Subcutaneous adipose tissue (tissue), 4 donors: ENCODE data around the gene STK32C. TPM values are rescaled to one million over a fixed set of nuclear protein-coding genes. Genes with fewer than 3 reads are reported as not detected.

ENCODE experiments used
- total RNA-seq, 4 donors: library from RNA; depleted of rRNA; stranded (reverse); fragments of >200 nt; gene quantifications; one replicate each; pipeline ENCODE4 v1.1.0, GENCODE V29; 2016
- TF ChIP-seq, protein P1 (sequence below): fragments of 450-650 bp; IDR thresholded peaks from one replicate; pipeline ENCODE4 v1.5.1; 2016; ENCODE audit warnings: low read depth, mild to moderate bottlenecking, control low read depth, antibody characterized with exemption, moderate library complexity

The STK32C gene
- total RNA-seq, 4 donors from 2014 or later, result 2.9 to 12.3 (median 10.9) TPM

DNA sequence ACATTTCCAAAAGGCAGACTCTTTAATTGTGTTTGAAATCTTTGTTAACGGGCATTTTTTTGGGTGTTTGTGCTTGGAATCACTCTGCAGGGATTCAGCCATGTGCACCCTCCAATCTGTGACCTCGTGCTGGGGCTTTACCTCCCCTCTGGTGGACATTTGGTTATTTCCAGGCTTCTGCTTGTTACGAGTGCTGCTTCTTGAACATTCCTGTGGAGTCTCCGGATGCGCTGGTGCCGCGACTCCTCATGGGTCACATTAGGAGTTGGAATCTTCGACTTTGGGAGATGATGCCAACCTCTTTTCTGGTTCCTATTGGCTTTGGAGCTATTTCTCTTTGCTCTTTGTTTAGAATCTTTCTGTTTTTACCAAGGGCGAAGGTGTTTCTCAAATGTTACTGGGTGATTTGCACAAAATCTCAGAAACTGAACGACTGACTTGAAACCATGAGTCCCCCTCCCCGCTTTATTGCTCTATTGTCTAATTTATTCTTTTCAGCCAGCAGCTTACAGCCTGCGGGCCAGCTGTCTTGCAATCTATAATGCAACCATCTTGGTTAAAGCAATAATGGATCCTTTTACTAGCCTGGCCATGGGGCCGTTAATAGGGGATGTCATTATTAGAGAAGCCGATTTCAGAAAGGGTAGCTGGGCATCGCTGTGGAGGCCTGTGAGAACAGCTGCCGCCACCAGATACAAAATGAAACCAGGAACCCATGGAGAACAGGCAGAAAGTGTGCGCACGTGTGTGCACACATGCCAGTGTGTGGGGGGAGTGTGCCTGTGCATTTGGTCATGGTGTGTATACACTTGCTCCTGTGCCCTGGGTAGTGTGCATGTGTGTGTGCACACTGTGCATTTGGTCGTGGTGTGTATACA lies 130.9 kb downstream of the STK32C start:
- TF ChIP-seq, protein P1, sequence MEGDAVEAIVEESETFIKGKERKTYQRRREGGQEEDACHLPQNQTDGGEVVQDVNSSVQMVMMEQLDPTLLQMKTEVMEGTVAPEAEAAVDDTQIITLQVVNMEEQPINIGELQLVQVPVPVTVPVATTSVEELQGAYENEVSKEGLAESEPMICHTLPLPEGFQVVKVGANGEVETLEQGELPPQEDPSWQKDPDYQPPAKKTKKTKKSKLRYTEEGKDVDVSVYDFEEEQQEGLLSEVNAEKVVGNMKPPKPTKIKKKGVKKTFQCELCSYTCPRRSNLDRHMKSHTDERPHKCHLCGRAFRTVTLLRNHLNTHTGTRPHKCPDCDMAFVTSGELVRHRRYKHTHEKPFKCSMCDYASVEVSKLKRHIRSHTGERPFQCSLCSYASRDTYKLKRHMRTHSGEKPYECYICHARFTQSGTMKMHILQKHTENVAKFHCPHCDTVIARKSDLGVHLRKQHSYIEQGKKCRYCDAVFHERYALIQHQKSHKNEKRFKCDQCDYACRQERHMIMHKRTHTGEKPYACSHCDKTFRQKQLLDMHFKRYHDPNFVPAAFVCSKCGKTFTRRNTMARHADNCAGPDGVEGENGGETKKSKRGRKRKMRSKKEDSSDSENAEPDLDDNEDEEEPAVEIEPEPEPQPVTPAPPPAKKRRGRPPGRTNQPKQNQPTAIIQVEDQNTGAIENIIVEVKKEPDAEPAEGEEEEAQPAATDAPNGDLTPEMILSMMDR, result no peak

DNA sequence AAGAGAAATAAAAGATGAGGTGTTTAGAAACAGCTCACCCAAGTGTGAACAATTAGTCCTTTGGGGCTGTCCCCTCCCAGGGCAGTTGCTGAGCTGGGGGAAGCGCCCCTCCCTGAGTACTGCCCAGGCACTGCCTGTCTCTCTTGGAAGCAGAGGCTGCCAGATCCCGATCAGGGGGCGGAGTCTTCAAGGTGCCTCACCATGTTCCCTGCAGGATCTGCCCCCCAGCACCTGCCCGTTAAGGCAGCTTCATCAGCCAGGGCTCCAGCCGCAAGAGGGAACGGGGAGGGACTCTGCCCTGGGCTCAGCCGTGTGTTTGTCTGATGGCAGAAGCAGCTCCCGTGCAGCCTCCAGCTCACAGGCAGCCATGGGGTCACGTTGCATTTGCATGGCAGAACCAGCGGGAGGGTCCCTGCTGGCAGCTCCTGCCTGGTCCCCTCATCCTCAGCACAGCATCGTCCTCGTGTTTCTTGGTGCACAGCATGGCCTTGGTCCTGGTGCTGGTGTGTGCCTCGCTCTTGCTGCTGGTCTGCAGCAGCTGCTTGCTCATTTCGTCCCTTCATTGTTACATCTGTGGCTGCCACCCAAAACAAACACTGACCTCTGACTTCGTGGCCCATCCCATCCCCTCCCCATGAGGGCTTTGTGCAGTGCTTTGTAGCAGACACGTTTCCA lies 131.7 kb downstream of the STK32C start:
- TF ChIP-seq, protein P1, result no peak

DNA sequence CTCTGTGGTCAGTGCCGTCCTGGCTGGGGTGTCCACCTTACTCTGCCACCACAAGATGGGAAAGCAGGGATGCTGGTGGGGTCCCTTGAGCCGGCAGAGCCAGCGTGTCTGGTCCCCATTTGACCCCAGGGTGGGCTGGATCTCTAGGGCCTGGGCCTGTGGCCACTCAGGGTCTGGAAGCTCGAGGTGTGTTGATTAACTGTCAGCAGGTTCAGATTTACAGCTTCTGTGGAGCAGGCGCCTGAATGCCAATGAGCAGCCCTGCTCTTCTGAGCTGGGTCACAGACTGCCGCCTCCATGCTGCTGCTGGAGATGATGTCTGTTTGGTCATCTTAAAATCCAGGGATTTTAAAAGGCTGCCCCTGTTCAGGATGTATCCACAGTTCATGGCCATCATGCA lies 132.3 kb downstream of the STK32C start:
- TF ChIP-seq, protein P1, result no peak

DNA sequence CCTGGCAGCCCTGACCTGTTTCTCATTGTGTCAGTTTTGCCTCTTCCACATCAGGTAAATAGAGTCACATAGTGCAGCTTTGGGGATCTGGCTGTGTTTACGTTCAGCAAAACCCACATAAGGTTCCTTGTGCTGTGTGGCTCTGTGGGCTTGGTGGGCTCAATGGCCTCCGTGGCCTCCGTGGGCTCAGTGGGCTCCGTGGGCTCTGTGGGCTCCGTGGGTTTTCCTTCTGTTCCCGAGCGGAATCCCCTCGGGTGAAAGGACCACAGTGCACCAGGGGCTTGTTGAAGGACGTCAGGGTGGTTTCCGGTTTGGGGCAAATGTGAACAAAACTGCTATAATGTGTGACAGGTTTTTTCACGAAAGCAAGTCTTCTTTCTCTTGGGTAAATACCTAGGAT lies 133.5 kb downstream of the STK32C start:
- TF ChIP-seq, protein P1, result no peak

DNA sequence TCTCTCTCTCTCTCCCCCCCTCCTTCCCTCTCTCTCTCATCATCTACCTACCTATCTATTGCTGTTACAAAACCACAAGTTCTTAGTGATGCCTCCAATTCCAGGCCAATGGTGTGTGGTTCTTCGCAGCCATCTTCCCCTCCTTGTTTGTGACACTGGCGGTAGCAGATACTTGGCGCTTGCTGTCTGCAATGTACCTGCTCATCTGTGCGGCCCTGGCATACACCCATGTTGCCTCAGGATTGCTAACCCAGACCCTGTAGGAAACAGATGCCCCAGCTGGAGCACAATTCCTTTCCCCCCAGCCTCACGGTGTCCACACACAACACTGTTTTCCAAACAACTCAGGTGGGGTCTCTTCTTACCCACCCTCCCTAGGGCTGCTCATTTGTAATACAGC lies 134.6 kb downstream of the STK32C start:
- TF ChIP-seq, protein P1, result no peak

DNA sequence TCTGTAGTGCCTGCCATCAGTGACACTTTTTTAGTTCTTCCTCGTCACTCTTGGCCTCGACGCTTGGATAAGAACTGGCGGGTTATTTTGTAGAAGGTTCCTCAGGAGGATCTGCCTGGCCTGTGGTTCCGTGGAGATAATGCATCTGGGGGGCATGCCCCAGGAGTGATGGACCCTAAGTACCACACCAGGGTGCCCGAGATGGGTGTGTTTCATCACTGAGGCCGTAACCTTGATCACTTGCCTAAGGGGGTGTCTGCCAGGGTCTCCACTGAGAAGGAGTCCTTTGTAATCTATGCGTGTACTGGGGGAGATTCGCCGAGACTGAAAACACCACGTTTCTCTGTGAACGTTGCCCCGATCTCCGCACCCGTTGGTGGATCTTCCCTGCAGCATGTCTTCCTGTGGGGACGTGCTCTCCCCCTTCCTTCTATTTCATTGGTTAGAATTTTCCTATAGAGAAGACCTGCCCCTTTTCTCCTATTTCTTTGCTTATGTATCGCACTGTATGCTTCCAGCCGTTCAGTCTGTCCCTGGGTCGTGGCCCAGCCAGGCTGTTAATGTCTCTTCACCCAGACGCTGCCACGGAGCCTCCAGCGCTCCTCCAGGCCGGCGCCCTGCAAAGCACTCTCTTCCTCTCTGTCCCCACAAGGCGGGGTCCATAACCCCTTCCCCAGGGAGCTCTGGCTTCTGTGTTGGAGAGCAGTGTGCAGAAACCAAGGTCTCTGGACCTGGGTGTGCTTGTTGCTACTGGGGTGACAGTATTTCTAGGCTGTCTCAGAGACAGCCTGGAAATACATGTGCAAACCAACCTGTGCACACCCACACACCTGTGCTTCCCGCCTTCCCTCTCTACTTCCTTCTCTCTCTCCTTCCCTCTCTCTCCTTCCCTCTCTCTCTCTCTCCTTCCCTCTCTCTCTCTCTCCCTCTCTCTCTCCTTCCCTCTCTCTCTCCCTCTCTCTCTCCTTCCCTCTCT lies 135.4 kb downstream of the STK32C start:
- TF ChIP-seq, protein P1, result no peak
